HG03432 (cell line): Measurements from ENCODE around the gene SLC66A2.
"Not testable (repeated sequence)": the region's sequence is repeated elsewhere in the genome, so short reads cannot be mapped to it uniquely, and the experiment has no call there.

ENCODE experiments used
- ATAC-seq: cut with Tn5 transposase; IDR thresholded peaks from one replicate; pipeline ENCODE4 v1.9.1; 2021; ENCODE audit warnings: mild to moderate bottlenecking, moderate library complexity; ENCODE audit not compliant: unreplicated experiment

Gene SLC66A2

DNA sequence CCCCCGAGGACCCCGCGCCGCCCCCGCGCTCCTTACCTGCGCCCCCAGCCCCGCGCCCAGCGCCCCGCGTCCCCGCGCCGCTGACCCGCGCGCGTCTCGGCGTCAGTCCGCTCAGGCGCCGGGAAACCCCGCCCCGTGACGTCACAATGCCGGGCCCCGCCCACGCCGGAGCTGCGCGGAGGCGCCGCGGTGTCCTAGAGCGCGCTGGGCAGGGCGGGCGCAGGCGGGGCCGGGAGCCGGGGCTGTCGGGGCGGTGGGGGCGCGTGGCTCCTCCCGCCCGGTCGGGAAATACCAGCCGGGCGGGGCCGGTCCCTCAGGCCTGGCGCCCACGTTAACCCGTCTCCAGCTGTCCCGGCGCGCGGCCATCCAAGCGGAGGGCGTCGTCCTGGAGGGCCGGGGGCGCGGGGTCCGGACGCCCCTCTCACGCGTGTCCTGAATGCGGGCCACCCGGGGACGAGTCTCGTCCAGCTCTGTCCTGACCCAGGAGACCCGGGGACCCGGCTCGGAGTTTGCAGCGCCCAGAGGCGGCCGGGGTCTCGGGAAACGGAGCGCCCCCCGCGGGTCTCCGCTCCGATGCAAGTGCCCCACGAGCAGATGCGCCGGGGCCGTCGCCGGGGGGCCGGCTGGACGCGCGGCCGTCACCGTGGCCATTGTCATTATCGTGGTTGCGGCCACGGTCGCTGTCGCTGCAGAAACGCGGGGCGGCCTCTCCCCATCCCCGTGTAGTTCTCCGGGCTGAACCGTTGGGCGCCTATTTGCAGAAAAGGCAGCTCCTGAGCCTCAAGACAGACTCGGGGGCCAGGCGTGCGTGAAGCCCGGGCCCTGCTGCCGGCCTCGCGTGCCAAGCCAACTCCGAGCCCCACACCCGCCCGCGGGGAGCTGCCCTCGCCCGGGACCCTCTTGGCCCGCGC, at the start of gene SLC66A2:
TSS of gene SLC66A2 (minus strand) at position 109 of the 911 bp plus-strand sequence. CDS start 727 bp downstream, outside the sequence.
- peak; percentile 84 for ATAC-seq

- no peak for ATAC-seq
Observed at GRCh38 chr18:80000877-80001276, 49.4 kb upstream of the SLC66A2 start.

GRCh38 chr18:79999701-80000100, 48.2 kb upstream of the SLC66A2 start:
- ATAC-seq = not testable (repeated sequence)

GRCh38 chr18:79991494-79991893, 40.0 kb upstream of the SLC66A2 start:
- no peak for ATAC-seq

GRCh38 chr18:79989195-79989497, 37.7 kb upstream of the SLC66A2 start:
- ATAC-seq = no peak

GRCh38 chr18:79988451-79989194, 37.2 kb upstream of the SLC66A2 start, which contains the start of gene TXNL4A:
Gene TXNL4A, minus strand, starts transcription at chr18:79988563. Its CDS starts 171 bp downstream, at chr18:79988392.
- peak; percentile 98 for ATAC-seq

DNA sequence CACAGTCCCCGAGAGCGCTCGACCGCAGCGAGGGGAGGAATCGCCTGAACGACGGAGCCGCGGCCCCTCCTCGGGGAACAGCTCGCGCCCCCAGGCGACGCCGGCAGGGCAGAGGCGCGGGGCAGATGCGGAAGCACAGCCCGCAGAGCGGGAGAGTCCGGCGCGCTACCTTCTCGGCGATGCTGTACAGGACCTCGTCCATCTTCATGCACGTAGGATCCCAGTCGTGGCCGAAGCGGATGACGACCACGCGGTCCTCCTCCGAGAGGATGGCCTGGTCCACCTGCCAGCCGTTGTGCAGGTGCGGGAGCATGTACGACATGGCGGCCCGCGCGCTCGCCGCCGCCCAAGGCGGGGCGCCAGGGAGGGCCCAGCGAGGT, 36.6 kb upstream of the SLC66A2 start:
- peak; percentile 72 for ATAC-seq

DNA sequence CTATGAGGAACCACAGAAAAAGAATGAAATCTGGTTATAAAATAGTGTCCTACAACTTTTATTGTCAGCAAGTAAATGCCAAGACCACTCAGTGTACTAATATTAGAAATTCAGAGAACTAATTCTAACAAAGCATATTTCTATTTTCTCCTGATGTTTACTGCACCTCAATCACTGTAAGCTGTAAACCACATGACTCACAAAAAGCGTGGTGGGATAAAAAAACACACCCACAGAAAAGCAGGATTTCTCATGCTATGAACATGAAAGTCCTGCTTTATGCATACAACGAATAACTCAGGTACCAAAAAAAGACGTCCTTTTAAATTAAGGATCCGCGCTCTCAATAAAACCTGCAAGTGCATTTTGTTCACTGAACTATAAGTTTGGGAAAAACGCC, 36.1 kb upstream of the SLC66A2 start:
- no peak for ATAC-seq

DNA sequence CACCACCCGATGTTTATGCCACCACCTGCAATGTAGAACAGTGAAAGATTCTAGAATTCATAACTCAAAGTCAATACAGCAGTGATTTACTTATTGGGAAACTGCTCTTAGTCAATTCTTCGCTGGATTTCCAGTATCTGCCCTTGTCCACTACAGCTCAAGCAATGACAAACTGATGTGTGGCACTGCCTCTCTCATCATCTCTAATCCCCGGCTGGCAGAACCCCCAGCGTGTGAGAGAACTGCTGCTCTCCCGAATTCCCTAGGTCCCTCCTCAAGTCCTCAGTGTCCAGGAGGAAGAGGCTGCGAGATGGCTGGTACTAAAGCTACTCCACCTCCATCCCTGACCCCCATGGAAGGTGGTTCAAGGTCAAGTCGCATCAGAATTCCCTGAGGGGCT, 35.3 kb upstream of the SLC66A2 start:
- ATAC-seq = no peak

DNA sequence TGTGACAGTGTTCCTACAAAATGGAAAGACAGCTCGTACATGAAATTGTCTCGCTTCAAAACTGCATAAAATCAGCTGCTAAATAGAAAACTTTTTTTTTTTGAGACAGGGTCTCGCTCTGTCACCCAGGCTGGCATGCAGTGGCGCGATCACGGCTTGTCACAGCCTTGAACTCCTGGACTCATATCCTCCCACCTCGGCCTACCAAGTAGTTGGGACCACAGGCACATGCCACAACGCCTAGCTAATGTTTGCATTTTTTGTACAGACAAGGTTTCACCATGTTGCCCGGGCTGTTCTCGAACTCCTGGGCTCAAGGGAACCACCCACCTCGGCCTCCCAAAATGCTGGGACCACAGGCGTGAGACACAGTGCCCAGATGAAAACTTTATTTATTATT, 33.7 kb upstream of the SLC66A2 start:
- no peak for ATAC-seq

DNA sequence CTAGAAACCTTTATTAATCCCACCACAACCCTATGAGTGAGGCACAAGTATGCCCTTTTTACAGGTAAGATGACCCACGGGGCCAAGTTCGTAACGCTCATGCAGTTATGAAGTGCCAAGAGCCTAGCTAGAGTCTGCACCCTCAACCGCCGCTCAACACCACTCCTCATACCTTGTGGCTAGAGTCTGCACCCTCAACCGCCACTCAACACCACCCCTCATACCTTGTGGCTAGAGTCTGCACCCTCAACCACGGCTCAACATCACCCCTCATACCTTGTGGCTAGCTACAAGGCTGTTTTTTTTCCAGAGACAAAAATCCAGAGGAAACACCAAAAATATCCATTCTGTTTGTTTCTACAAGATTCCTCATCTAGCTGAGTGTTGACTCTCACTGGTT, 32.3 kb upstream of the SLC66A2 start:
- no peak for ATAC-seq

- no peak for ATAC-seq
Observed at GRCh38 chr18:79983253-79983652, 31.8 kb upstream of the SLC66A2 start.

DNA sequence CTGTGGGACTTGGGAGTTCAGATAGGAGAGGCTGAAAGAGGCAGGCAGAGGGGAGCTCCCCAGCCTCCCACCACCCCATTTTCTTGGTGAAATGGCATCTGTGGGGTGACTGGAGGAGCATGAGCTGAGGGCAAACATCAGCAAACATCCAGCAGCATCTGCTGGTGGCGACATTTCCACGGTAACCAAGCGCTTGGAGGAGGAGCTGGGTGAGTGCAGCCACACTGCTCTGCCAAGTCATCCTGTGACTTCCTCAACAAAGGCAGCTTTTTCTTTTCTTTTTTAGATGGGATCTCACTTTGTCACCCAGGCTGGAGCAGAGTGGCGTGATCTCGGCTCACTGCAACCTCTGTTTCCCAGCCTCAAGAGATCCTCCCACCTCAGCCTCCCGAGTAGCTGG, 31.3 kb upstream of the SLC66A2 start:
- ATAC-seq = no peak

DNA sequence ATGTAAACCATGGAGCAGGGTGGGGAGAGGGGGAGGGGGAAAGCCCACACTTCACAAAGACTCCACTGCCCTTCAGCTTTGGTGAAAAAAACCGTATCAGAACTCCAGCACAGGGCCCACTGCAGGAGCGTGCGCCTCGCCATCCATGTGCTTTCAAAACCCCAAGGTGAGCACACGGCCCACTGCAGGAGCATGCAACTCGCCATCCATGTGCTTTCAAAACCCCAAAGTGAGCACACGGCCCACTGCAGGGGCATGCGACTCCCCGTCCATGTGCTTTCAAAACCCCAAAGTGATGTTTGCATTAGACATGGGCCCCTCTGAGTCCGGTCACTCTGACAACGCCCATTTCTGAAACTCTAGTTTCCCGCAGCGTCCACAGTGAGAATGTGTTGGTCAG, 29.1 kb upstream of the SLC66A2 start:
- no peak for ATAC-seq

- no peak for ATAC-seq
Observed at GRCh38 chr18:79979843-79980242, 28.4 kb upstream of the SLC66A2 start.

DNA sequence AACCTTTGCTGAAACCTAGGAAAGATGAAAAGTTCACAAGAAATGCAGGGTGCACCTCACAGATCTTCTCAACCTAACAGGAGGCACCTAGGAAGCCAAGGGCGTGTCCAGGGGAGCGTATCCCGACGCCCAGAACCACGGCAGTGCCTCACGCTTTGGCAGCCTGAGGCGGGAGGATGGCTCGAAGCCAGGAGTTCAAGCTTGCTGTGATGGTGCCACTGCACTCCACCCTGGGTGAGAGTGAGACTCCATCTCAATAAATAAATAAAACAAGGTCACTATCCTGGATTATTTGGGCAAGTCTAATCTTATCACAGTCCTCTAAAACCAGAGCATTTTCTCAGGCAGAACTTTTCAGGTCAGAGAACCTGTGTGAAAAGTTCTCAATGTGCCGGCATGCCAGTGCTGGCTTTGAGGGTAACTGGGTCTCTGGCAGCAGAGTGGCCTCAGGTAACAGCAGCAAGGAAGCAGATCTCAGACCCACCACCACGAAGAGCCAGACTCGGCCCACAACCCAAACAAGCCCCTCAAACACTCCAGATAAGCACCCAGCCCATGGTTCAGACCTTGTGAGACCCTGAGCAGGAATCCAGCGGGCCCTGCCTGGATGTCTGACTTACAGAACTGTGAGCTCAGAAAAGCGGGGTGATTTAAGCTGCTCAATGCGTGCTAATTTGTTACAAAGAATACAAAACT, 24.7 kb upstream of the SLC66A2 start:
- ATAC-seq = no peak

DNA sequence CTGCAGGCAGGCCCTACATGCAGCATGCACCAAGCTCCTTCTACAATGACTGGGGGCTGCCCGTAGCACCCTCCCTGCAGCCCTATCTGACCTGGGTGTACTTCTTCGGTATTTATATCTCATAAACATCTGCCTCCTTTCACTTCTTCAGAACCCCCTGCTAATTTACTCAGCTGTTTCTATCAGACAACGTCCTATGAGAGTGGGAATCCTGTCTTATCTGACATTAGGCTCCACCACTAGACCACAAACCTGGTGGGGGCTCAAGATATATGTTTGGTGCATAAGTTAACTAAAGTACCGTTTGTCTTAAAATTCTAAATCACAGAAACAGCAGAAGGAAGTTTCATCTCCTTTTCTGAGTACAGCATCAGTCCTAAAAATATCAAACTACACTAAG, 23.6 kb upstream of the SLC66A2 start:
- no peak for ATAC-seq

DNA sequence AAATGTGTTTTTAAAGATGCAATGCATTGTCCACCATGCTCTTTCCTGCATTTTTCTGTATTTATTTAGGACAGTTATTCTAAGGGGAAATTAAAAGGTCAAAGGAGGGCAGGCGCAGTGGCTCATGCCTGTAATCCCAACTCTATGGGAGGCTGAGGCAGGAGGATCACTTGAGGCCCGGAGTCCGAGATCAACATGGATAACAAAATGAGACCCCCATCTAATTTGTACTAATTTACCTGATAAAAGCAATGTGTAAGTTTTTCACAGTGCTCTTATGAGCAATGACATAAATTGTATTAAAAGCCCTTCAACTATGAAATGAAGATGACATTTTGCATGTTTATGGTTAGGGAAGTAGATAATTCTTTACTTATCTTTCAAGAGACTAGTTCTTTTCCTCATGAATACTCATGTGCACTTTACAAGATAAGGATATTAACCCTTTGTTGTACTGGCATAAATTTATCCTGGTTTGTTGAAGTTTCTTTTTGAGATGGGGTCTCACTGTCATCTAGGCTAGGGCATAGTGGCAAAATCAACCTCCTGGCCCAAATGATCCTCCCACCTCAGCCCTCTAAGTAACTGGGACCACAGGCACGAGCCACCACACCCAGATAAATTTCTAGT, 22.7 kb upstream of the SLC66A2 start:
- no peak for ATAC-seq

DNA sequence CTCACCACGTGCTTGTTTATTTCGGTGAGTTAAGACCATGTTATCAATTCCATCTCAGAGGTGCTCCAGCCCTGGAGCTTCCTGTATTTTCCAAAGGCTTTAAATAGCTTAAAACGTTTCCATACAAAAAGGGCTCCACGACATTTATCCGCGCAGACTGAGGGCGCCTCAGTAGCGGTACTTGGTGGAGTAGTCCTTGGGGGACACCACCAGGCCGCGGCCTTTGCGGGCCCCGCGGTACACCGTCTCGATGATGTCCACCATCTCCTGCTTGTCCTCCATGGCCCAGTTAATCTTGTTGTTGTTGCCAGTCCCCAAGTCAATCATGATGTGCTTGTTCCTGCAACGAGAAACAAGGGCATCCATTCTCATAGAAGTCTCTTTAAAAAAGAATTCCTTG, 22.1 kb upstream of the SLC66A2 start:
- no peak for ATAC-seq

- no peak for ATAC-seq
Observed at GRCh38 chr18:79972720-79973119, 21.3 kb upstream of the SLC66A2 start.

DNA sequence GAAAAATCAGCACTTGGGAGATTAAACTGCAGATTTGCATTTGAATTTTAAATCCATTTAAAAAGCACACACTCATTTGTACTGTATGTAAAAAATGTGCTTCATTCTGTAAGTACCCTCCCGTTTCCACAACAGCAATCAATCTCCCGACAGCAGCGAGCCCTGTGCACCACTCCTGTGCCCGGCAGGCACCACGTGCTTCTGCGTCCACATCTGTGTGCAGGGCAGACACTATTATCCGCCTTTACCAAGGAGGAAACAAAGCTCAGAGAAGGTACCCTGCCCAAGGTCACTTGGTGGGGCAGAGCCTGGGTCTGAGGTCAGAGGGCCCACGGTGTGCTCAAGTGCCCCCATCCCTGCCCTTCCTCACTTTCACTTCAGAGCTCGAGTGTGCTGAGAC, 20.5 kb upstream of the SLC66A2 start:
- no peak for ATAC-seq
